Heart left ventricle (tissue), 13 donors: Measurements from ENCODE around the gene VANGL1.

Experiments
- POLR2A ChIP-seq, 2 donors: fragments of 450-650 bp; IDR thresholded peaks; one replicate each; pipeline ENCODE4 v1.6.1; 2017; ENCODE audit warnings: antibody characterized with exemption in 2 of 2, mild to moderate bottlenecking in 2 of 2, moderate library complexity in 2 of 2
- TF ChIP-seq, protein P1 (sequence below), 12 donors: fragments of 200-600 bp; sonication (generic) in 4 of 12; IDR thresholded peaks; one replicate each; pipeline versions ENCODE4 v1.5.0 to v1.8.0; 2018 to 2022; ENCODE audit warnings: antibody characterized with exemption in 12 of 12, mild to moderate bottlenecking in 5 of 12
- donor health status: ischemic (EF 13 %, LVEDD 7.1; RV severe dilation, severe dysfunction).
- donor health status: DM: no; HTN: yes; CAD: no.
- donor health status: DM: no; HTN: no; CAD: no.
- donor health status: ischemic (EF 25% LVEDD 6.9; RV normal size, moderate dysfunction).
- donor health status: ischemic (EF 25% LVEDD 5.7; RV mildly dilated, moderate dysfunction).
- donor health status: ischemic (EF 35%, LVEDD 5.7; RV mildly dilated, moderate dysfunction).
- donor health status: nonischemic (EF 11% LVEDD 7.7; RV severe dilation, severe dysfunction).
- donor health status: DM: yes; HTN: yes; CAD: no.
- donor health status: PGD.
- donor health status: ischemic (EF 29% LVEDD 5.4; RV normal size, mild dysfunction).
- donor health status: nonischemic (EF 23%, LVEDD 6.1; RV moderate dilation, normal function).

DNA sequence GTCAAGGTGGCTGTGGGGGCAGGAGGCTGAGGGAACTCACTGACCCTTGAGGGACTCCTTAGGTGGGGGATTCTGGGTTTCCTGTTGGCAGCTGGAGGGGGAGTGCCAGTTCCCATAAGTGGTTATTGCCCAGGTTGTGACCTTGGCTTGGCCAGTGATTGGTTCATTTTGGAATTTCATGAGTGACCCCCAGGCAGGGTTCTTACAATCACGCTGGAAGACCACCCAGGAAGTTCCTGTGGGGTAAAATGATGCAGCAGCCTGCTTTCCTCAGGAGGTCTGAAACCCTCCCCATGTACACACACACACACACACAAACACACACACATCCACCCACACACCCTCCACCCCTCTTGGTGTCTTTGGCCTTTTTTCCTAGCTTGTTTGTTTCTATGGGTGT lies 16.9 kb downstream of the VANGL1 start:
- TF ChIP-seq, protein P1, sequence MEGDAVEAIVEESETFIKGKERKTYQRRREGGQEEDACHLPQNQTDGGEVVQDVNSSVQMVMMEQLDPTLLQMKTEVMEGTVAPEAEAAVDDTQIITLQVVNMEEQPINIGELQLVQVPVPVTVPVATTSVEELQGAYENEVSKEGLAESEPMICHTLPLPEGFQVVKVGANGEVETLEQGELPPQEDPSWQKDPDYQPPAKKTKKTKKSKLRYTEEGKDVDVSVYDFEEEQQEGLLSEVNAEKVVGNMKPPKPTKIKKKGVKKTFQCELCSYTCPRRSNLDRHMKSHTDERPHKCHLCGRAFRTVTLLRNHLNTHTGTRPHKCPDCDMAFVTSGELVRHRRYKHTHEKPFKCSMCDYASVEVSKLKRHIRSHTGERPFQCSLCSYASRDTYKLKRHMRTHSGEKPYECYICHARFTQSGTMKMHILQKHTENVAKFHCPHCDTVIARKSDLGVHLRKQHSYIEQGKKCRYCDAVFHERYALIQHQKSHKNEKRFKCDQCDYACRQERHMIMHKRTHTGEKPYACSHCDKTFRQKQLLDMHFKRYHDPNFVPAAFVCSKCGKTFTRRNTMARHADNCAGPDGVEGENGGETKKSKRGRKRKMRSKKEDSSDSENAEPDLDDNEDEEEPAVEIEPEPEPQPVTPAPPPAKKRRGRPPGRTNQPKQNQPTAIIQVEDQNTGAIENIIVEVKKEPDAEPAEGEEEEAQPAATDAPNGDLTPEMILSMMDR (IDR thresholded peaks at IDR 0.05), result no peak
- TF ChIP-seq POLR2A (IDR thresholded peaks at IDR 0.05), result no peak
